ENCODE results near the gene TACC2. TPM values are rescaled to one million over a fixed set of nuclear protein-coding genes. Genes with fewer than 3 reads are reported as not detected.
"Not testable (repeated sequence)": the region's sequence is repeated elsewhere in the genome, so short reads cannot be mapped to it uniquely, and the experiment has no call there.

The TACC2 gene
- total RNA-seq, 2 donors from 2014 or later: 247 to 286 TPM

- TF ChIP-seq, protein P1, sequence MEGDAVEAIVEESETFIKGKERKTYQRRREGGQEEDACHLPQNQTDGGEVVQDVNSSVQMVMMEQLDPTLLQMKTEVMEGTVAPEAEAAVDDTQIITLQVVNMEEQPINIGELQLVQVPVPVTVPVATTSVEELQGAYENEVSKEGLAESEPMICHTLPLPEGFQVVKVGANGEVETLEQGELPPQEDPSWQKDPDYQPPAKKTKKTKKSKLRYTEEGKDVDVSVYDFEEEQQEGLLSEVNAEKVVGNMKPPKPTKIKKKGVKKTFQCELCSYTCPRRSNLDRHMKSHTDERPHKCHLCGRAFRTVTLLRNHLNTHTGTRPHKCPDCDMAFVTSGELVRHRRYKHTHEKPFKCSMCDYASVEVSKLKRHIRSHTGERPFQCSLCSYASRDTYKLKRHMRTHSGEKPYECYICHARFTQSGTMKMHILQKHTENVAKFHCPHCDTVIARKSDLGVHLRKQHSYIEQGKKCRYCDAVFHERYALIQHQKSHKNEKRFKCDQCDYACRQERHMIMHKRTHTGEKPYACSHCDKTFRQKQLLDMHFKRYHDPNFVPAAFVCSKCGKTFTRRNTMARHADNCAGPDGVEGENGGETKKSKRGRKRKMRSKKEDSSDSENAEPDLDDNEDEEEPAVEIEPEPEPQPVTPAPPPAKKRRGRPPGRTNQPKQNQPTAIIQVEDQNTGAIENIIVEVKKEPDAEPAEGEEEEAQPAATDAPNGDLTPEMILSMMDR (IDR thresholded peaks at IDR 0.05): no peak
- Histone ChIP-seq H3K27me3 (no peaks in the 10 kb centered on the region), H3K9me3 (no peaks in the 10 kb centered on the region), H3K36me3 (peaks cover 41% of the 10 kb centered on the region), H3K4me1 (no peaks in the 10 kb centered on the region), H3K4me3 (no peak overlapping the region), H3K27ac (no peak overlapping the region)
- DNase-seq (ENCODE audit: low spot score): no peak
Measured at GRCh38 chr10:122091722-122092121, 102.8 kb downstream of the TACC2 start.

DNA sequence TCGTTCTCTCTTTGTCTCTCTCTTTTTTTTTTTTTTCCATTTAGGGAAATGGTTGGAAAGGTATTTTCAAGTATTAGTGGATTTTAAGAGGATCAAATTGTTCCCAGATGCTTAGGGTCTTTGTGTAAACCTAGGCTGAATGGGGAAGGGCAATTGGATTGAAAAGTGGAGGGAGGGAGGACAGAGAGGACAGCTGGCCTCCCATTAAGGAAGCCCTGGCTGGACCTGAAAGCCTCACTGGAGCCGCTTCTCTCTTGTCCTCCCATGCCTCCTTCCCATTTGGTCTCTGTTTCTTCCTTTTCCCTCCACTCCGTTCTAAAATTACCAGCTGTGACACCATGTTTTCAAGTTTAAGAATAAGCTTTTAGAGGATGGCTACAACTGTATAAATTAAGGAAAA, 104.1 kb downstream of the TACC2 start:
- no peaks in the 10 kb centered on the region for H3K4me1 ChIP-seq
- TF ChIP-seq, protein P1 (IDR thresholded peaks at IDR 0.05): no peak
- DNase-seq (ENCODE audit: low spot score): no peak
- peaks cover 28% of the 10 kb centered on the region for H3K36me3 ChIP-seq
- no peaks in the 10 kb centered on the region for H3K27me3 ChIP-seq
- H3K27ac ChIP-seq: no peak overlapping the region
- no peak overlapping the region for H3K4me3 ChIP-seq
- H3K9me3 ChIP-seq: no peaks in the 10 kb centered on the region

- not testable (repeated sequence) for H3K9me3 ChIP-seq; H3K27ac ChIP-seq; H3K27me3 ChIP-seq; H3K4me1 ChIP-seq; DNase-seq (ENCODE audit: low spot score); H3K36me3 ChIP-seq; H3K4me3 ChIP-seq
Measured at GRCh38 chr10:122096181-122096580, 107.2 kb downstream of the TACC2 start.

DNA sequence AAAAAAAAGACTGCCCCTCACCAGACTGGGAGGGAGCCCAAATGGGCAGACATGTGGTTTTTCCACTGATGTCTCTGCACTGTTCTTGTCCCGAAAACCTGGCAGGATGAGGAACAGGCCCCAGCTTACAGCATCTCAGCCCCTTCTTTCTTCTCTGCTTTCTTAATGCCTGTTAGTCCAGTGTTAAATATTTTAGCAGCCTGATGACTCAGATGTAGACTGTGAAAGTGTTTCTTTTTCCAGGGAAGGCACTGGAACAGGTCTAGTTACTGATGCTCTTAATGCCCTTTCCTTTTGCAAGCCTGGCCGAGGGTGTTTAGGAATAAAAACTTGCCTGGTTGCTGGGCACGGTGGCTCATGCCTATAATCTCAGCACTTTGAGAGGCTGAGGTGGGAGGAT, 107.7 kb downstream of the TACC2 start:
- TF ChIP-seq, protein P1 (IDR thresholded peaks at IDR 0.05): no peak
- Histone ChIP-seq H3K27me3 (no peaks in the 10 kb centered on the region), H3K4me3 (no peak overlapping the region), H3K36me3 (peaks cover 8% of the 10 kb centered on the region), H3K4me1 (peaks cover 0 to 9% of the 10 kb centered on the region in 2 donors), H3K9me3 (no peaks in the 10 kb centered on the region), H3K27ac (no peak overlapping the region)
- DNase-seq (ENCODE audit: low spot score): no peak

GRCh38 chr10:122097935-122098334, 109.0 kb downstream of the TACC2 start:
- H3K27me3 ChIP-seq: no peaks in the 10 kb centered on the region
- no peak overlapping the region for H3K27ac ChIP-seq
- H3K4me3 ChIP-seq: no peak overlapping the region
- peaks cover 8% of the 10 kb centered on the region for H3K36me3 ChIP-seq
- no peaks in the 10 kb centered on the region for H3K9me3 ChIP-seq
- H3K4me1 ChIP-seq: peaks cover 0 to 17% of the 10 kb centered on the region in 2 donors
- DNase-seq (ENCODE audit: low spot score): no peak
- TF ChIP-seq, protein P1 (IDR thresholded peaks at IDR 0.05): no peak

DNA sequence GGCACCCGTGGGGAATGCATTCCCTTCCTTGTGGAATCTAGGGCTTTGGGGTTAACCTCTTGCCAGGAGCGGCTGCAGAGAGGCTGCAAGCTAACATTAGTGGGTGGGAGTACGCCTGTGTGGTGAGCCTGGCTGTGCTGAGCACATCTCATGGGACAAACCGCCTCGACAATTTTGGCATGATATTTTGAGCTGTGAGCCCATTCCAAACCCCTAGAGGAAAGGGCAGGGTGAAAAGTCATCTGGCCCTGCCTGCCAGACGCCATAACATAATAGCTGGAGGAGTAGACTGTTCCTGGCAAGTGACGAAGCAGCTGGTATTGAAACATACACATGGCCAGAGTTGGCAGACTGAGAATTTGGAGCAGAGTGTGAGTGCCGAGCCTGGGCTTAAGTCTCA, 110.0 kb downstream of the TACC2 start:
- Histone ChIP-seq H3K4me1 (peaks cover 0 to 17% of the 10 kb centered on the region in 2 donors), H3K9me3 (no peaks in the 10 kb centered on the region), H3K27me3 (no peaks in the 10 kb centered on the region), H3K27ac (peak overlapping the region in 1 of 2 donors; percentile 48), H3K36me3 (peaks cover 8% of the 10 kb centered on the region), H3K4me3 (no peak overlapping the region)
- TF ChIP-seq, protein P1 (IDR thresholded peaks at IDR 0.05): no peak
- no peak for DNase-seq (ENCODE audit: low spot score)
